SK-N-MC (cell line): ENCODE results near the gene PRRT1.
A peak's percentile ranks its signal among the peaks of the same experiment; 100 is the strongest.

Source experiments
- DNase-seq: peaks from one replicate; pipeline ENCODE4 v3.0.0-alpha.2; 2011; ENCODE audit warnings: low read depth, low spot score
- H3K27ac ChIP-seq: fragments of 200-600 bp; sonication (generic); 2 replicates; pipeline ENCODE4 v1.5.1; 2016; ENCODE audit warnings: mixed run types
- H3K36me3 ChIP-seq: fragments of 200-600 bp; sonication (generic); 2 replicates; pipeline ENCODE4 v1.6.1; 2017; ENCODE audit warnings: antibody characterized with exemption, low read length, mixed read lengths; ENCODE audit not compliant: insufficient read depth
- H3K4me3 ChIP-seq: fragments of 200-600 bp; sonication (generic); 2 replicates; pipeline ENCODE4 v1.5.1; 2016
- H3K9ac ChIP-seq: fragments of 200-600 bp; sonication (generic); 2 replicates; pipeline ENCODE4 v1.8.0; 2017; ENCODE audit warnings: mixed run types, mixed read lengths; ENCODE audit not compliant: insufficient read length
- H3K9me3 ChIP-seq: fragments of 200-600 bp; sonication (generic); 2 replicates; pipeline ENCODE4 v1.6.1; 2017; ENCODE audit warnings: low read depth, mild to moderate bottlenecking, antibody characterized with exemption, low read length, moderate library complexity, mixed read lengths
- EZH2 ChIP-seq: fragments of 200-600 bp; sonication (generic); IDR thresholded peaks from one replicate; pipeline ENCODE4 v1.6.1; 2017; ENCODE audit warnings: antibody characterized with exemption
- FOXP2 ChIP-seq: optimal IDR thresholded peaks from 2 replicates; pipeline ENCODE3; 2011; ENCODE audit warnings: mild to moderate bottlenecking, moderate library complexity; ENCODE audit not compliant: insufficient read depth; ENCODE audit errors: extremely low read length, control extremely low read depth
- POLR2AphosphoS5 ChIP-seq: IDR thresholded peaks from 2 replicates; pipeline ENCODE4 v1.6.1; 2012; ENCODE audit warnings: mild to moderate bottlenecking, low read depth, low read length, borderline replicate concordance

PRRT1 gene

GRCh38 chr6:32113386-32114352, 38.1 kb downstream of the PRRT1 start:
- Histone ChIP-seq H3K27ac (no peak overlapping the region), H3K9ac (no peak overlapping the region)

GRCh38 chr6:32112431-32112980, 39.2 kb downstream of the PRRT1 start:
- H3K9me3 ChIP-seq, result no peaks in the 10 kb centered on the region
- H3K27ac ChIP-seq, result no peak overlapping the region

More at GRCh38 chr6:32113386-32114352, 38.1 kb downstream of the PRRT1 start:
- no peak for DNase-seq
- no peak overlapping the region for H3K4me3 ChIP-seq
- no peak for TF ChIP-seq EZH2
- no peak; the same call in 1 of the 2 replicates for TF ChIP-seq POLR2AphosphoS5
- TF ChIP-seq FOXP2, result no peak
- no peaks in the 10 kb centered on the region for H3K9me3 ChIP-seq
- H3K36me3 ChIP-seq, result peaks cover 16% of the 10 kb centered on the region; the same call in 1 of the 2 replicates

GRCh38 chr6:32111424-32112066, 40.2 kb downstream of the PRRT1 start:
- no peak for TF ChIP-seq POLR2AphosphoS5
- no peak for TF ChIP-seq EZH2
- TF ChIP-seq FOXP2, result no peak
- Histone ChIP-seq H3K9ac (no peak overlapping the region), H3K4me3 (no peak overlapping the region), H3K9me3 (no peaks in the 10 kb centered on the region), H3K27ac (no peak overlapping the region), H3K36me3 (peaks cover 4% of the 10 kb centered on the region; the same call in 1 of the 2 replicates)
- no peak for DNase-seq

More at GRCh38 chr6:32112431-32112980, 39.2 kb downstream of the PRRT1 start:
- no peak for DNase-seq
- TF ChIP-seq EZH2 (no peak), FOXP2 (no peak), POLR2AphosphoS5 (no peak)
- H3K9ac ChIP-seq, result no peak overlapping the region
- no peak overlapping the region for H3K4me3 ChIP-seq
- peaks cover 10% of the 10 kb centered on the region; the same call in 1 of the 2 replicates for H3K36me3 ChIP-seq

- H3K9me3 ChIP-seq, result no peaks in the 10 kb centered on the region
- no peaks in the 10 kb centered on the region for H3K36me3 ChIP-seq
- H3K4me3 ChIP-seq, result no peak overlapping the region
- DNase-seq, result no peak
- H3K27ac ChIP-seq, result no peak overlapping the region
- no peak overlapping the region for H3K9ac ChIP-seq
- TF ChIP-seq POLR2AphosphoS5, result no peak
- TF ChIP-seq FOXP2, result no peak
- TF ChIP-seq EZH2, result no peak
These were observed 41.1 kb downstream of the PRRT1 start for GRCh38 chr6:32110632-32111031.

GRCh38 chr6:32109765-32110160, 42.0 kb downstream of the PRRT1 start:
- no peak overlapping the region for H3K4me3 ChIP-seq
- DNase-seq, result no peak
- H3K9me3 ChIP-seq, result no peaks in the 10 kb centered on the region
- no peaks in the 10 kb centered on the region for H3K36me3 ChIP-seq
- H3K27ac ChIP-seq, result no peak overlapping the region
- H3K9ac ChIP-seq, result no peak overlapping the region
- TF ChIP-seq EZH2 (no peak), FOXP2 (no peak), POLR2AphosphoS5 (no peak)

- Histone ChIP-seq H3K36me3 (no peaks in the 10 kb centered on the region), H3K9ac (no peak within 1 kb of the TSS), H3K27ac (no peak within 1 kb of the TSS), H3K9me3 (no peaks in the 10 kb centered on the region), H3K4me3 (peak within 1 kb of the TSS; percentile 56)
- DNase-seq, result no peak
- no peak for TF ChIP-seq POLR2AphosphoS5
- no peak for TF ChIP-seq EZH2
- no peak for TF ChIP-seq FOXP2
These were observed 42.5 kb downstream of the PRRT1 start, which contains the start of gene TNXB for GRCh38 chr6:32109114-32109764. Gene TNXB (minus strand): TSS chr6:32109338. CDS start chr6:32098198, 11,140 bp downstream.

- H3K36me3 ChIP-seq, result no peaks in the 10 kb centered on the region
- DNase-seq, result no peak
- no peak overlapping the region for H3K9ac ChIP-seq
- H3K4me3 ChIP-seq, result peak overlapping the region; percentile 56
- H3K9me3 ChIP-seq, result no peaks in the 10 kb centered on the region
- TF ChIP-seq POLR2AphosphoS5 (no peak), FOXP2 (no peak), EZH2 (no peak)
- no peak overlapping the region for H3K27ac ChIP-seq
These were observed 43.0 kb downstream of the PRRT1 start for GRCh38 chr6:32108727-32109113.

GRCh38 chr6:32108094-32108627, 43.6 kb downstream of the PRRT1 start:
- TF ChIP-seq FOXP2 (no peak), EZH2 (no peak), POLR2AphosphoS5 (no peak)
- Histone ChIP-seq H3K4me3 (peak overlapping the region; percentile 56), H3K27ac (no peak overlapping the region), H3K9ac (peak overlapping the region; percentile 2), H3K9me3 (no peaks in the 10 kb centered on the region), H3K36me3 (no peaks in the 10 kb centered on the region)
- no peak for DNase-seq
